ENCODE data around the gene RGS19. TPM values are rescaled to one million over a fixed set of nuclear protein-coding genes. Genes with fewer than 3 reads are reported as not detected.
A peak's percentile ranks its signal among the peaks of the same experiment; 100 is the strongest.

The RGS19 gene
- total RNA-seq, 1 experiment from 2014 or later: 18.5 TPM

GRCh38 chr20:64080813-64081623 lies 1.7 kb upstream of the RGS19 start:
- H3K4me1 ChIP-seq (replicated peaks): peaks cover 39% of the 10 kb centered on the region
- DNase-seq (ENCODE audit: low read depth in 1 of 2, low spot score in 2 of 2): no peak
- H3K27me3 ChIP-seq (replicated peaks): peaks cover 30% of the 10 kb centered on the region
- H3K4me3 ChIP-seq: no peak overlapping the region
- H3K27ac ChIP-seq: no peak overlapping the region
- no peaks in the 10 kb centered on the region for H3K9me3 ChIP-seq (replicated peaks)
- H3K36me3 ChIP-seq: peaks cover 4% of the 10 kb centered on the region; the same call in 1 of the 2 replicates

GRCh38 chr20:64080013-64080812 lies 895 bp upstream of the RGS19 start, which contains the start of gene OPRL1:
Gene OPRL1, plus strand, starts transcription at chr20:64080082. Its CDS starts 12,639 bp downstream, at chr20:64092721.
- DNase-seq (ENCODE audit: low read depth in 1 of 2, low spot score in 2 of 2): no peak

GRCh38 chr20:64078934-64079272 lies 415 bp downstream of the RGS19 start:
- H3K27me3 ChIP-seq (replicated peaks): peaks cover 10% of the 10 kb centered on the region
- H3K27ac ChIP-seq: no peak overlapping the region
- H3K9me3 ChIP-seq (replicated peaks): no peaks in the 10 kb centered on the region
- H3K36me3 ChIP-seq: peaks cover 14% of the 10 kb centered on the region
- H3K4me3 ChIP-seq: peak overlapping the region; percentile 60
- H3K4me1 ChIP-seq (replicated peaks): peaks cover 48% of the 10 kb centered on the region
- no peak for DNase-seq (ENCODE audit: low read depth in 1 of 2, low spot score in 2 of 2)

More at GRCh38 chr20:64080013-64080812, 895 bp upstream of the RGS19 start, which contains the start of gene OPRL1:
- no peak within 1 kb of the TSS for H3K27ac ChIP-seq
- H3K4me1 ChIP-seq (replicated peaks): peaks cover 39% of the 10 kb centered on the region
- H3K9me3 ChIP-seq (replicated peaks): no peaks in the 10 kb centered on the region
- H3K4me3 ChIP-seq: peak within 1 kb of the TSS; percentile 60
- H3K36me3 ChIP-seq: peaks cover 5% of the 10 kb centered on the region; the same call in 1 of the 2 replicates
- H3K27me3 ChIP-seq (replicated peaks): peaks cover 24% of the 10 kb centered on the region

- Histone ChIP-seq H3K9me3 (replicated peaks) (no peaks in the 10 kb centered on the region), H3K27ac (no peak overlapping the region), H3K4me3 (no peak overlapping the region), H3K36me3 (peaks cover 22% of the 10 kb centered on the region), H3K27me3 (replicated peaks) (peaks cover 2% of the 10 kb centered on the region; the same call in 1 of the 2 replicates), H3K4me1 (replicated peaks) (peaks cover 39% of the 10 kb centered on the region)
- no peak for DNase-seq (ENCODE audit: low read depth in 1 of 2, low spot score in 2 of 2)
Observed at GRCh38 chr20:64077876-64078551, 1.3 kb downstream of the RGS19 start.

- H3K9me3 ChIP-seq (replicated peaks): no peaks in the 10 kb centered on the region
- no peak overlapping the region for H3K27ac ChIP-seq
- H3K36me3 ChIP-seq: peaks cover 28% of the 10 kb centered on the region
- no peak overlapping the region for H3K4me3 ChIP-seq
- no peak for DNase-seq (ENCODE audit: low read depth in 1 of 2, low spot score in 2 of 2)
- no peaks in the 10 kb centered on the region for H3K27me3 ChIP-seq (replicated peaks)
- peaks cover 36% of the 10 kb centered on the region for H3K4me1 ChIP-seq (replicated peaks)
Observed at GRCh38 chr20:64077541-64077875, 1.8 kb downstream of the RGS19 start.

- no peaks in the 10 kb centered on the region for H3K27me3 ChIP-seq (replicated peaks)
- no peak overlapping the region for H3K4me3 ChIP-seq
- no peak for DNase-seq (ENCODE audit: low read depth in 1 of 2, low spot score in 2 of 2)
- no peak overlapping the region for H3K27ac ChIP-seq
- H3K4me1 ChIP-seq (replicated peaks): peaks cover 36% of the 10 kb centered on the region
- H3K36me3 ChIP-seq: peaks cover 32% of the 10 kb centered on the region
- no peaks in the 10 kb centered on the region for H3K9me3 ChIP-seq (replicated peaks)
Observed at GRCh38 chr20:64077094-64077493, 2.2 kb downstream of the RGS19 start.

- Histone ChIP-seq H3K27me3 (replicated peaks) (no peaks in the 10 kb centered on the region), H3K4me3 (no peak overlapping the region), H3K4me1 (replicated peaks) (peaks cover 36% of the 10 kb centered on the region), H3K36me3 (peaks cover 39% of the 10 kb centered on the region), H3K9me3 (replicated peaks) (no peaks in the 10 kb centered on the region), H3K27ac (no peak overlapping the region)
- no peak for DNase-seq (ENCODE audit: low read depth in 1 of 2, low spot score in 2 of 2)
Observed at GRCh38 chr20:64076061-64076997, 3.0 kb downstream of the RGS19 start.

- no peak overlapping the region for H3K4me3 ChIP-seq
- H3K4me1 ChIP-seq (replicated peaks): peaks cover 39% of the 10 kb centered on the region
- no peaks in the 10 kb centered on the region for H3K9me3 ChIP-seq (replicated peaks)
- H3K27me3 ChIP-seq (replicated peaks): no peaks in the 10 kb centered on the region
- no peak overlapping the region for H3K27ac ChIP-seq
- peaks cover 47% of the 10 kb centered on the region for H3K36me3 ChIP-seq
- DNase-seq (ENCODE audit: low read depth in 1 of 2, low spot score in 2 of 2): no peak
Observed at GRCh38 chr20:64075556-64075955, 3.8 kb downstream of the RGS19 start.

- Histone ChIP-seq H3K27ac (no peak overlapping the region), H3K27me3 (replicated peaks) (no peaks in the 10 kb centered on the region), H3K4me1 (replicated peaks) (peaks cover 41% of the 10 kb centered on the region), H3K4me3 (no peak overlapping the region), H3K36me3 (peaks cover 53% of the 10 kb centered on the region), H3K9me3 (replicated peaks) (no peaks in the 10 kb centered on the region)
- DNase-seq (ENCODE audit: low read depth in 1 of 2, low spot score in 2 of 2): no peak
Observed at GRCh38 chr20:64074963-64075362, 4.4 kb downstream of the RGS19 start.

GRCh38 chr20:64074184-64074789 lies 5.0 kb downstream of the RGS19 start:
- H3K9me3 ChIP-seq (replicated peaks): no peaks in the 10 kb centered on the region
- no peak for DNase-seq (ENCODE audit: low read depth in 1 of 2, low spot score in 2 of 2)
- H3K4me3 ChIP-seq: no peak overlapping the region
- H3K36me3 ChIP-seq: peaks cover 59% of the 10 kb centered on the region
- H3K27ac ChIP-seq: 0 out of 2 replicates have a peak overlapping the region, but pooled peaks have one; percentile 2
- no peaks in the 10 kb centered on the region for H3K27me3 ChIP-seq (replicated peaks)
- H3K4me1 ChIP-seq (replicated peaks): peaks cover 43% of the 10 kb centered on the region

GRCh38 chr20:64073476-64074183 lies 5.7 kb downstream of the RGS19 start:
- no peak for DNase-seq (ENCODE audit: low read depth in 1 of 2, low spot score in 2 of 2)
- Histone ChIP-seq H3K27me3 (replicated peaks) (no peaks in the 10 kb centered on the region), H3K27ac (no peak overlapping the region), H3K9me3 (replicated peaks) (no peaks in the 10 kb centered on the region), H3K36me3 (peaks cover 65% of the 10 kb centered on the region), H3K4me1 (replicated peaks) (peaks cover 43% of the 10 kb centered on the region), H3K4me3 (no peak overlapping the region)

GRCh38 chr20:64072498-64073063 lies 6.7 kb downstream of the RGS19 start:
- no peak for DNase-seq (ENCODE audit: low read depth in 1 of 2, low spot score in 2 of 2)
- Histone ChIP-seq H3K27me3 (replicated peaks) (no peaks in the 10 kb centered on the region), H3K36me3 (peaks cover 73% of the 10 kb centered on the region), H3K4me1 (replicated peaks) (peaks cover 41% of the 10 kb centered on the region), H3K27ac (no peak overlapping the region), H3K4me3 (no peak overlapping the region), H3K9me3 (replicated peaks) (no peaks in the 10 kb centered on the region)
